GM19351 (cell line): ENCODE results near the gene BATF.
A peak's percentile ranks its signal among the peaks of the same experiment; 100 is the strongest.

Source experiments
- ATAC-seq: cut with Tn5 transposase; IDR thresholded peaks from one replicate; pipeline ENCODE4 v1.9.1; 2021; ENCODE audit warnings: mild to moderate bottlenecking, moderate library complexity; ENCODE audit not compliant: unreplicated experiment

Gene BATF

DNA sequence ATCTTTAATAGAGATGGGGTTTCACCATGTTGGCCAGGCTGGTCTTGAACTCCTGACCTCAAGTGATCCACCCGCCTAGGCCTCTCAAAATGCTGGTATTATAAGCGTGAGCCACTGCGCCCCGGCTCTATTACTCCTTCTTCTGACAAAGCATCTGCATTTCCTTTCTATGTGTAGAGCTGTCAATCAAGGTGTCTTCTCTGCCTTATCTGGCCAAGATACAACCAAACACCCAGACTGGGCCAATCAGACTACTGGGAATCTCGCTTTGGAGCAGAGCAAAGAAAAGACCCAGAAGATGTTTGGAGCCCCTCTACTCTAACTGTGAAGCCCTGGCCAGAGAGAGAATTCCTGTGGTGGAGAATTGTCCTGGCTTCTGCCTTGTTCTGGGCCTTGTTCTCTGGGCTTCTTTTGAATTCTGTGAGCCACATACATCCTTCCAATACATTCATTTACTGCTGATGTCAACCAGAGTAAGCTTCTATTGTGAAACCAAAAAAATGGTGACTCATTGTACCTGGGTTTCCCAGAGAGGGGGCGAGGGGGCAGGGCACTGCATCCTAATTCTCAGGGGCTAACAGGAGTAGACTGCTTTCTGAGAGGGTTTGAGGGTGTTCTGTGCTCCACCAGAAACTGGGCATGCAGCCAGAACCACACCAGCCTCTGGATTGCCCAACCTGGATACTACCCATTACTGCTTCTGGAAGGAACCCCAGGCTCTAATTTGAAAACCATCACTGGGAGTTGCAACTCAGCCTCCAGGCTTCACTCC lies 37.4 kb downstream of the BATF start:
- no peak for ATAC-seq

DNA sequence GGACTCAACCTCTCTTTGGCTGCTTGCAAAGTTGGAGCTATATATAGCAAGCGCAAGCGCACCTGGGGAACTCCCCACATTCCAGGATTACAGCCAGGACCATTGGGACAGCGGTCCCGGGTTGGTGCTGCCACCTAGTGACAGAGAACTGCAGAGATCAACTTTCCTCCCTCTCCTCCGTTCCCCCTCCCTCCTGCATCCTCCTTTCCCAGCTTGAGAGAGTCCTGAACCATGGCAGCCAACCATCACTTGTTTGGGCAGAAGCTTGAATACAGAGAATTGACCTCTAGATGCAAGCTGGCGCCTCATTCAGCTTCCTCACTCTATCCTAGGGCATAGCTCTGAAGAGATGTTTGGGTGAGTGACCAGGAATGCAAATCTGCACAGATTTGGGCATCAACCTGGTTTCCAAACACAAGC lies 38.8 kb downstream of the BATF start:
- no peak for ATAC-seq

DNA sequence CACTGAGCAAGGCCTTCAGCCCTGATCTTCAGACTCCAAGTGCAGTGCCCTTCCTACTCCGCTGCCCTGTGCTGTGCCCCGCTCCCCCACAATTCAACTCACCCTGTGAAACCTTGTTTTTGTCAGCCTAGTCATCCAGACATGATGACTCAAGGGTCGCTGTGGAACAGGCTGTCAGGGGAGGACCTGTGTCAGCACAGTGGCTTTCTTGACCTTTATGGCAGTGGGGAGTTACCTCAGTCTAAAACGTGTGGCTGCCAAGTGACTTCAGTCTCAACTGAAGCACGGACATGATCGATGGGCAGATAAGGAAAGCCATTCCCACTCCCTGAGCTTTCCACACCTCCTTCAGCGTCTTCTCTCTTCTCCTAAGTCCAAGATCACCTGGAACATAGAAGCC lies 39.8 kb downstream of the BATF start:
- ATAC-seq, result no peak

DNA sequence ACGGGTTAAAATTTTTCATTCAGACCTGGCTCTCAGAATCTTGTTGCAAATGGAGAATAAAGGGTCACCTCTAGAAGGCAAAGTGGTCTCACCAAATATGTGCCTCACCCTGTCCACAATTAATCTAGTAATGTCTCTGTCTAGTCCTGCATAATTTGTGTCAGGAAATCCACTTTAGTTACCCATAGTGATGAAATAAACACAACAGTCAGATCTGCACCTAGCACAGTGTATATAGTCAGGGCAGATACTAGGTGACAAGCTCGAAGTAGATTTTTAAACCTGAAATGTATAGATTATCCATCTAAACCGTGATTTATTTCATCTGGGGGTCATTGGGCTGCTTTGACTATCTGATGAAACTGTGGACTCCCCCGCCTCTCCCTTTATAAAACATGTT lies 40.2 kb downstream of the BATF start:
- no peak for ATAC-seq

DNA sequence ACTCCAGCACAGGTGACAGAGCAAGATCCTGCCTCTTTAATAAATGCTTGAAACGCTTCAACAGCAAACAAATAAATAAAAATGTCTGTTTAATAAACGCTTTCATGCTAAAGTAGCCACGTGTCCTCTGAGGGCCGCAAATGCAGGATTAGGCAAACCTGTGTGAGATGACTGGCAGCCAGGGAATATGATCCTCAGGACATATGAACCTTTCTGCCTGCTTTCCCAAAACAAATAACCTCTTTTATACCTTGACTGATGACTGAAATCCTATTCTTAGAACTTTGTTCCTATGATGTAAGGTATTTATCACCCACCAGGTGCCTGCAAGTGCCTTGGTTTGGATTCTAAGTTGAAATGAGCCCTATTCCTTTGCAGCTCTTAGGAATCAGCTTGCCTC lies 41.7 kb downstream of the BATF start:
- ATAC-seq, result no peak

DNA sequence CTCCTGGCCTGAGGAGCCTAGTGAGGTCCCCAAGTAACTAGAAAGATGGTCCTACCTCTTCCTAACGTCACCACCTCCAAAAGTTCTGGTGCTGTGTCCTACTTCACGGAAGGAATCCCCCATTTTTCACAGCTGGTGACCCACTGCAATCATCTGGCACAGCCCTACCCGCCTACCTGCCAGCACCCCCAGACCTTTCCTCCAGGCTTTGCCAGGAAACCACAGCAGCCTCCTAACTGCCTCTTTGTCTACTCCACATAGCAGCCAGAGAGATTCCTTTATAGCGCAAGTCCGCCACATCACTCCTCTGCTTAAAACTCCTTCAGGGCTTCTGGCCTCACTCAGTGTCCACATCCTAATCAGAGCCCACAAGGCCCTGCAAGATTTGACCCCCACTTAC lies 42.8 kb downstream of the BATF start:
- ATAC-seq, result no peak

DNA sequence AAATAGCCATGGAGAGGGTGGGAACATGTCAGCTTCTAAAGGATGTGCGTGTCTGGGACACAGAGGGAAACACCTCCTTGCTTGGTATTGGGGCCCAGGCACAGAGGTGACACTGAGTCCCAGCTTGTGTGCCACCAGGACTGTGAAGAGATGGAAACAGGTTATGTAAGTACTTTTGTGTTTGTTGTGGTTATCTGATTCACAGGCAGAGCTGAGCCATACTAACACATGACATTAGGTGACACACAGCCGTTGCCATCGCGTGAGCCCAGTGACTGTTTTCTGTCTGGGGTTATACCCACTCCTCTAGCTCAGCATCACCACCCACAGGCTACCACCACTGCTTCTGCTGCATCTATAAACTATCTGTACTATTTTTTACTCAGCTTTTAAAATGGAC lies 44.1 kb downstream of the BATF start:
- peak; percentile 45 for ATAC-seq

DNA sequence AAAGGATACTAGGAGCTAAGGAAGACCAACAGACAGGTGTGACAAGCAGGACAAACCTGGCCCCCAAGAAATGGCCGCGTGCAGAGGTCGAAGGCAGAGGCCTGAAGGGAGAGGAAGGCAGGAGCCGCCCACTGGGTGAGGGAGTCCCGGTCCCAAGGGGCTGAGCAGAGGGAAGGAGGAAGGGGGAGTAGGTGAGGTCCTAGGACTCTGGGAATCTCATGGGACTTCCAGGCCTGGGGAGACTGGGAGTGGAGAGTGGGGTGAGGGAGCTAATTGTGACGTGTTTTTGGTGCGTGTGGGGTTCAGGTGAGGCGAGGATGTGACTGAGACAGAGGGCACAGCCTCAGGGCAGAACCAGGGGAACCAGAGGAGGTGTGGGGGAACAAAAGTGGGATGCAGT lies 44.5 kb downstream of the BATF start:
- no peak for ATAC-seq

DNA sequence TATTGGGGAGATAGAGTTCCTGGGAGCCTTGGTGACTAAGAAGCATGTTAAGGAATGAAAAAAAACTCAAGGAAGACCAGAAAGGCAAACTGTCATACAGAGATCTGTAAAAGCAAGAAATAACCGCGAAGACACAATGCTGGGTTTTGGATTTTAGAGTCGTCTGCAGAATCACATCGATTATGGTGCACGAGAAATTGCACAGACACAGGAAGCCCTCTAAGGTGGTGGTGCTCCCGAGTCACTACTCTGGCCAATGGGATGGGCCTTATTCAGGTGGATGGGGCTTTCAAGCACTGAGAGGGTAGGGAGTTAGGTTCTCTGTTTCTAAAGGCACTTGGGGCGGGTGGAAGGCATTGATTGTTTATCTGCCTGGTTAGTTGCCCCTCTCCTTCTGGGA lies 45.9 kb downstream of the BATF start:
- ATAC-seq, result no peak

DNA sequence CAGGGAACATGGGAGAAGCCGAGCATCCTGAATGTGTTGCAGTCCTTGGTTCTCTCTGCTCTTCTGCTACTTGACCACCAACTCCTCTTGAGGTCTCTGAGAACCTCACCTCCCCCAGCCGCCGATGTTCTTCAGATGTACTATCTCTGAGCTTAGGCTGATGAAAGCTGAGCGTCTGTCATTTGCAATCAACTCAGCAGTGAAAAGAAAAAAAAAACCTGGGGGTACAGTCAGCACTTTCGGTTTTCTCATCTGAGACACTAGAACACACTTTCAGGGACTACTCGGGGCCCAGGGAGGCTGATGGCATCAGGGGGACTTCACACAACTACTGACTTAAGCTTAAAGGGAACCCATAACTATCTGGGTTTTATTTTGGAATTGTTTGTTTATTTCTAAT lies 46.5 kb downstream of the BATF start:
- no peak for ATAC-seq

DNA sequence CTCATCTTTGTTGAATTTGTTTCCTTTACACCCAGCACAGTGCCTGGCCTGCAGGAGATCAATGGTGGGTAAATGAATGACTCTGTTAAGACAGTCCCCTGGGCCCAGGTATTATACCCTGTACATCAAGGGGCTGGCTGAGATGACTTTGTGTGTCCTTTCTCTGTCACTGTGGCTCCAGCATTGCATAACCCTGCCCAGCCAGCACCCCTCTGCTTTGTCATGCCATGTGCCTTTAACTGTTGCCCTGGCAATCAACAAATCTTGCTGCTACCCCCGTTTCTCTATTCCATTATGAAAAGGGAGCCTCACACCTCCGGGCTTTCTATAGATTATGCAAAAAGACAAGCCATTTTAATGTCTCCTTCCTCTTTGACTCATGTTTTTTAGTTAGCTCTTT lies 48.5 kb downstream of the BATF start:
- ATAC-seq, result no peak

DNA sequence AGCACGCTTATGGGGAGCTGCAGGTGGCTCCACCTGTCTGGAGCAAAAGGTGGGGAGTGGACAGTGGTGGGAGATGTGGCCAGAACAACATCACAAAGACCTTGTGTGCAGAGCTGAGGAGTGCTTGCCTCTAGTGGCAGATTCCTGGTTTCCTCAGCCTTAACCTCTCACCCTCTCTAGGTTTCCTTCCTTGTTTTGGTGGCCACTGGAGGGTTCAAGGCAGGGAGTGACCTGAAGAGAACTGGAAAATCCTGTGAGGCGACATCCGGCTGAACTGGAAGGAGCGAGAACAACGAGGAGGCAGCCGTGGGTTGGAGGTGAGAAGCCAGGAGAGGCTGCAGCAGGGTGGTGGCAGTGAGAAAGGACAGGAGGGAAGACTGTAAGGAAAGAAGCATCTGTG lies 49.8 kb downstream of the BATF start:
- ATAC-seq, result no peak

DNA sequence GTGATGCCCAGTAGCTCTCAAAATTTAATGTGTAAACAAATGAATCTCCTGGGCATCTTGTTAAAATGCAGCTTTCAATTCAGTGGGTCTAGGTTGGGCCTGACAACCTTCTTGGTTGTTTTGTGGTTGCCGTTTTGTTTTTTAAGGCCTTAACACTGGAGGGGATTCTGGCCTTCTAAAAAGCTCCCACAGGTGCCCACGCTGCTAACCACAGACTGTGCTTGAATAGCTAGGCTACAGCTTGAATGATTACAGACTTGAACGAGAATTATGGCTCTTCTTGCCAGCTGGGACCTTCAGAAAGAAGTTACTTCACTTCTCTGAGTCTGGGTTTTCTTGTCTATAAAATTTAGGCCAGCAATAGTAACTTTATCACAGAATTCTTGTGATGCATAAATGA lies 54.8 kb downstream of the BATF start:
- ATAC-seq, result no peak

DNA sequence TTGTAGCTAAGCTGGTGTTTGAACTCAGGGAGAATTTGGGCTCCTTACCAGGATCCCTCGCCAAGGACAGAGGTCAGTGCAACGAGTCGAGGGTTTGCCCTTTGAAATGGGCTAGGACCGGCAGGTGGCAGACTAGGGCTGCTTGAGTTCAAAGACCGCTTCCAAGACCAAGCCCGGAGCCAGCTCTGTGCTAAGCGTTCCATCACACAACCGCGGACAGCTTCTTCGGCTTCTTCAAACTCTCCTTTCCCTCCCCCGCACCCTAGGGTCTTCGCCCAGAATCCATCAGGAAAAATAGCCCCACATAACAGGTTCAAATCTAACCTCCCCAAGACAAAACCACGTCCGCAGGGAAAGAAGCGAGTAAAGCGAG lies 55.4 kb downstream of the BATF start:
- ATAC-seq, result peak; percentile 87

DNA sequence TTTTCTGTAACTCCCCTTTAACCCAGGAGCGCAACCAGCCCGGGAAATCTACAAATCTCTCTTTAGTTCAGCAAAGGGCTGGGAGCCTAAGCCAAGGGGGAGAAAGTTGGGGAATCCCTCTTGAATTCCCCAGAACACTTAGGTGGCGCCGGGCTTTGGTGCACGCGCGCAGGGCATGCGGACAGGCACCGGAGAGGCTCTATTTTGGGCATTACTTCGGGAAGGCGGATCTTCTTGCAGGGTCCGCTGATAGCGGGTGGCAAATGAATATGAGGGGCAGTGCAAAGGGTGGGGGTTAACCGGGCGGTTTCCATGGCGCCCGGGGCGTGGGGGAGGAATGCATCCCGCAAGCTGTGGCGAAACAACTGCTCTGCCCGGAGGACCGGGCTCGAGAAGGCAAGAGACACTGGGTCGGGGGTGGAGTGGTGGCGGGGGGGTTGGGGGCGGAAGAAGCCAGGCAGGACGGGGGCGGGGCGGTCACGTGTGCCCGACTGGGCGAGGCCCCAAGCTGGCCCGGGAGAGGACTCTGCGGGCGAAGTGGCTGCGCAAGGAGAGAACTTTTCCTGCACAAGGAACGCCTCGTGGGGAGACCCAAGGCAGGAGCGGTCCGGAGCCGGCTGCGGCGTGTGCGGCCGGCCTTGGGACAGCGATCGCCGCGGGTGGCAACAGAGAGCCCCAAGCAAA lies 56.0 kb downstream of the BATF start, which contains the start of gene FLVCR2:
TSS of gene FLVCR2 (plus strand) at position 519 of the 684 bp plus-strand sequence. CDS start 353 bp downstream, outside the sequence.
- ATAC-seq, result peak; percentile 34

DNA sequence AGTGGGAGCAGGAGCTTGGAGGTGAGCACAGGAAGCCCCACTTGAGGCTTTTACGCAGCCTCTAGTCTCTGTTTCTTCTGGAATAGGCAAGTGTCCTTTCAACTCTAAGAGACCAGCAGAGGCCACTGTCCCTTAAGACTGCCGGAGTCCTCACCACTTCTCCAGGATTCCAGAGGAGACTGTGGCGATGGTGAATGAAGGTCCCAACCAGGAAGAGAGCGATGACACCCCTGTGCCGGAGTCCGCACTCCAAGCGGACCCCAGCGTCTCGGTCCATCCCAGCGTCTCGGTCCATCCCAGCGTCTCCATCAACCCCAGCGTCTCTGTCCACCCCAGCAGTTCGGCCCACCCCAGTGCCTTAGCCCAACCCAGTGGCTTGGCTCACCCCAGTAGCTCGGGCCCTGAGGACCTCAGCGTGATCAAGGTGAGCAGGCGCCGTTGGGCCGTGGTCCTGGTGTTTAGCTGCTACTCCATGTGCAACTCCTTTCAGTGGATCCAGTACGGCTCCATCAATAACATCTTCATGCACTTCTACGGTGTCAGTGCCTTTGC lies 56.6 kb downstream of the BATF start:
- ATAC-seq, result peak; percentile 20

DNA sequence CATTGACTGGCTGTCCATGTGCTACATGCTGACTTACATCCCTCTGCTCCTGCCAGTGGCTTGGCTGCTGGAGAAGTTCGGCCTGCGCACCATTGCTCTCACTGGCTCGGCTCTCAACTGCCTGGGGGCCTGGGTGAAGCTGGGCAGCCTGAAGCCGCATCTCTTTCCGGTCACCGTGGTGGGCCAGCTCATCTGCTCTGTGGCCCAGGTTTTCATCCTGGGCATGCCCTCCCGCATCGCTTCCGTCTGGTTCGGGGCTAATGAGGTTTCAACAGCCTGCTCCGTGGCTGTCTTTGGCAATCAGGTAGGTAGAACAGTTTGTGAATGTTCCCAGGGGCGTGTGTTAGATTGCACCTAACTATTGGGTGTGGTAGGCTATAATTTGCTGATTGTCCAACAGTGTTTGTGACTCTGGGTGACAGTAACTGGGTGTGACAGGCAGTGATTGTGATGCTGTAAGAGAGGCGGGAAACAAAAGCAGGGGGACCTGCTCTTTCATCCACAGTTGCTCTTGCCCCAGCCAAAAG lies 57.1 kb downstream of the BATF start:
- ATAC-seq, result no peak

DNA sequence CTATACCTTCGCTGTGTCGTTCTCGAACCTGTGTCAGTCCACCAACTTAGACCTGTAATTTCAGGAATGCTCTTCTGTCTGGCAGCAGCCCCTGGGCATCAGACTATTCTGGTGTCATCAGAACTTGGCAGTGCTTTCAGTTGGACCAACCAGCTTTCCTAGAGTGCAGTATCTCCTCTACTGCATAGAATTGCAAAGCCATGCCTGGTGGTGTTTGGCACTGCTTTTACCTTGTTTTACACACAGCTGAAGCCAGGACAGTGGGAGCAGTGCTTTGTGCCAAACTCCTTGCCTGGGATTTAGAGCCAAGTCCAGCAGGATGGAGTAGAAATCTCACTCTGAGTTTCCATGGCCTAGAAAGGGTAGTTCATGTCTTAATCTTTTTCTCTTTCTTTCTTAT lies 57.6 kb downstream of the BATF start:
- no peak for ATAC-seq

DNA sequence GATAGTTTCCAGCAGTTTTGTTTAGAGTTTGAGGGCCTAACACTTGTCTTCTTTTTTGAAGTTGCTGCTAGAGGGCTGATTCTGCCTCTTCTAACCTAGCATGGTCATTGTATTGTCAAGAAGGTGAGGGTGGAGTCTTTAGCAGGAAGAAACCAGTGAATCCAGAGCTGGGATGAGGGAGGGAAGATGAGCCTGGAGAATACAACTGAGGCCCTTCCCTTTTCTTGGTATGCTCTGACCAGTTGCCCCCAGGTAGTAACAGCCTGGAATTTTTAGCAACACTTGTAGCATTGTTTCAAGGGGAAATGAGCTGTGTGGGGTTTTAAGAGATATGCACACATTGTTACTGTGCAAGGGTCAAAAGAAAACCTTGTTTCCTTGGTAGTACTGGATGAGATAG lies 65.1 kb downstream of the BATF start:
- ATAC-seq, result no peak

DNA sequence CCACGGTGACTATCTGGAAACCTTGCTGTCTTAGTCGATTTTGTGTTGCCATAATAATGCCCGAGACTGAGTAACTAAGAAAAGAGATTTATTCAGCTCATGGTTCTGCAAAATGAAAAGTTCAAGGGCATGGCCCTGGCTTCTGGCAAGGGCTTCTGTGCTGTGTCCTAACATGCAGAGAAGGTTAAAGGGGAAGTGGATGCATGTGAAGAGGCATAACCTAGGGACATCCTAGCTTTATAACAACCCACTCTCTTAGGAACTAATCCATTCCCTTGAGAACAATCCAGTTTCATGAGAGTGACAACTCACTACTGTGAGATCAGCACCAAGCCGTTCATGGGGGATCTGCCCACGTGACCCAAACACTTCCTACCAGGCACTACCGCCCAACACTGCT lies 67.7 kb downstream of the BATF start:
- no peak for ATAC-seq

DNA sequence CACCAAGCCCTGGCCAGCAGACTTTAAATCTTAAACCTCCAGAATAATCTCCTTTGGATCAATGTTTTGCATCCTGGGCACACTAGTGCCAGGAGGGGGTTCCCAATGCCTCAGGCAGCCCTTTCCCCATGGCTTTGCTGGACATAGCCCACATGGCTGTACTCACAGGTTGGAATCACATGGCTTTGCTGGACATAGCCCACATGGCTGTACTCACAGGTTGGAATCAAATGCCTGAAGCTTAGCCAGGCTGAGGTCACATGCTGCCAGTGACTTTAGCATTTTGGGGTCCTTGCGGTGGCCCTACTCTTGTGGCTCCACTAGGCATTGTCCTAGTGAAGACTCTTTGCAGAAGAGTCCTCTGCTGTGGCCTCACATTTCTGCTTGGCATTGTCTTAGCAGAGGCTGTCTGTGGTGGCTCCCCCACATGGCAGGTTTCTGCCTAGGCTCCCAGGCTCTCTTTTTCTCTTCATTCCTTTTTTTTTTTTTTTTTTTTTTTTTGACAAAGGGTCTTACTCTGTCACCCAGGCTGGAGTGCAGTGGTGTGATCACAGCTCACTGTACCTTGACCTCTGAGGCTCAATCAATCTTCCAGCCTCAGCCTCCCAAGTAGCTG lies 69.2 kb downstream of the BATF start:
- ATAC-seq, result no peak
